Measurements from ENCODE around the gene GSE1.

GRCh38 chr16:85661740-85662481, 48.8 kb downstream of the GSE1 start:
- no peak for TF ChIP-seq CTCF (IDR thresholded peaks at IDR 0.05; ENCODE audit: poor library complexity)
- no peak for TF ChIP-seq EZH2phosphoT487 (IDR thresholded peaks at IDR 0.05; ENCODE audit: low read depth, severe bottlenecking, unreplicated experiment)
